Glutamatergic neuron (in vitro differentiated cells): ENCODE data around the gene AUTS2. TPM values are rescaled to one million over a fixed set of nuclear protein-coding genes. Genes with fewer than 3 reads are reported as not detected.

Experiments used
- DNase-seq: peaks from one replicate; pipeline ENCODE4 v3.0.0; 2022
- H3K27ac Mint-ChIP-seq: one replicate; pipeline ENCODE4 v1.8.0; 2020; ENCODE audit warnings: mild to moderate bottlenecking, mixed read lengths, inconsistent platforms; ENCODE audit not compliant: unreplicated experiment
- H3K27me3 Mint-ChIP-seq: one replicate; pipeline ENCODE4 v1.8.0; 2020; ENCODE audit warnings: mild to moderate bottlenecking, moderate library complexity, mixed read lengths, inconsistent platforms; ENCODE audit not compliant: unreplicated experiment
- H3K36me3 Mint-ChIP-seq: one replicate; pipeline ENCODE4 v1.8.0; 2020; ENCODE audit warnings: mild to moderate bottlenecking, mixed read lengths, inconsistent platforms; ENCODE audit not compliant: unreplicated experiment
- H3K4me1 Mint-ChIP-seq: one replicate; pipeline ENCODE4 v1.8.0; 2020; ENCODE audit warnings: mild to moderate bottlenecking, low read depth, mixed read lengths, inconsistent platforms; ENCODE audit not compliant: unreplicated experiment
- H3K4me3 Mint-ChIP-seq: one replicate; pipeline ENCODE4 v1.8.0; 2020; ENCODE audit warnings: mild to moderate bottlenecking, mixed read lengths, inconsistent platforms; ENCODE audit not compliant: unreplicated experiment
- H3K9me3 Mint-ChIP-seq: one replicate; pipeline ENCODE4 v1.8.0; 2020; ENCODE audit warnings: mild to moderate bottlenecking, moderate library complexity, mixed read lengths, inconsistent platforms; ENCODE audit not compliant: unreplicated experiment
- CTCF ChIP-seq: fragments of 200-600 bp; sonication (generic); IDR thresholded peaks from one replicate; pipeline ENCODE4 v1.5.0; 2021; ENCODE audit not compliant: partially characterized antibody, unreplicated experiment
- total RNA-seq: library from RNA; stranded (reverse); fragmentation: NEBNext Ultra II Directional; extraction: Animal tissue kit (Norgen Biotek cat#: 25700); gene quantifications from one replicate; pipeline ENCODE4 v1.2.1, GENCODE V29; 2021; ENCODE audit not compliant: unreplicated experiment

AUTS2 gene
- total RNA-seq, 1 donor from 2014 or later: 300 TPM

GRCh38 chr7:70450731-70451130, 852.5 kb downstream of the AUTS2 start:
- peaks cover 6% of the 10 kb centered on the region for H3K27me3 Mint-ChIP-seq
- H3K36me3 Mint-ChIP-seq: no peaks in the 10 kb centered on the region
- H3K4me3 Mint-ChIP-seq: no peak overlapping the region
- peaks cover 29% of the 10 kb centered on the region for H3K4me1 Mint-ChIP-seq
- no peak for DNase-seq
- no peak for TF ChIP-seq CTCF
- H3K27ac Mint-ChIP-seq: no peak overlapping the region
- H3K9me3 Mint-ChIP-seq: peaks cover 7% of the 10 kb centered on the region

GRCh38 chr7:70455925-70456324, 857.6 kb downstream of the AUTS2 start:
- Mint-ChIP-seq H3K4me1 (no peaks in the 10 kb centered on the region), H3K27me3 (no peaks in the 10 kb centered on the region), H3K36me3 (no peaks in the 10 kb centered on the region), H3K9me3 (peaks cover 14% of the 10 kb centered on the region), H3K4me3 (no peak overlapping the region), H3K27ac (no peak overlapping the region)
- no peak for DNase-seq
- no peak for TF ChIP-seq CTCF

- no peaks in the 10 kb centered on the region for H3K4me1 Mint-ChIP-seq
- TF ChIP-seq CTCF: no peak
- H3K4me3 Mint-ChIP-seq: no peak overlapping the region
- no peak overlapping the region for H3K27ac Mint-ChIP-seq
- H3K27me3 Mint-ChIP-seq: no peaks in the 10 kb centered on the region
- no peak for DNase-seq
- peaks cover 14% of the 10 kb centered on the region for H3K9me3 Mint-ChIP-seq
- no peaks in the 10 kb centered on the region for H3K36me3 Mint-ChIP-seq
Measured at GRCh38 chr7:70456719-70457118, 858.4 kb downstream of the AUTS2 start.

- H3K36me3 Mint-ChIP-seq: no peaks in the 10 kb centered on the region
- H3K27ac Mint-ChIP-seq: no peak overlapping the region
- no peaks in the 10 kb centered on the region for H3K27me3 Mint-ChIP-seq
- no peak overlapping the region for H3K4me3 Mint-ChIP-seq
- no peak for DNase-seq
- no peaks in the 10 kb centered on the region for H3K4me1 Mint-ChIP-seq
- TF ChIP-seq CTCF: no peak
- H3K9me3 Mint-ChIP-seq: peaks cover 14% of the 10 kb centered on the region
Measured at GRCh38 chr7:70457482-70457881, 859.2 kb downstream of the AUTS2 start.

GRCh38 chr7:70457883-70458680, 859.8 kb downstream of the AUTS2 start:
- no peak overlapping the region for H3K4me3 Mint-ChIP-seq
- DNase-seq: no peak
- H3K9me3 Mint-ChIP-seq: peaks cover 14% of the 10 kb centered on the region
- H3K27me3 Mint-ChIP-seq: no peaks in the 10 kb centered on the region
- no peaks in the 10 kb centered on the region for H3K36me3 Mint-ChIP-seq
- no peak for TF ChIP-seq CTCF
- H3K4me1 Mint-ChIP-seq: no peaks in the 10 kb centered on the region
- H3K27ac Mint-ChIP-seq: no peak overlapping the region
